RWPE1 (cell line): ENCODE results near the gene SLC6A20.

ENCODE experiments used
- CTCF ChIA-PET: fragments of 350-600 bp; sonication (Branson Sonifier 250); formaldehyde crosslinking; extraction: SDS; loops from one replicate; lab custom pipeline; 2021; lab: Yijun Ruan, JAX
- POLR2A ChIA-PET: fragments of 400-600 bp; formaldehyde crosslinking; extraction: SDS; loops from one replicate; lab custom pipeline; 2020; ENCODE audit warnings: antibody characterized with exemption; ENCODE audit not compliant: low non-redundant PET; lab: Yijun Ruan, JAX
- DNase-seq: peaks from one replicate; pipeline ENCODE4 v3.0.0; 2012; ENCODE audit warnings: low spot score
- H3K27ac ChIP-seq: fragments of 450-650 bp; 2 replicates; pipeline ENCODE4 v1.5.1; 2017
- CTCF ChIP-seq: fragments of 450-650 bp; conservative IDR thresholded peaks from 2 replicates; pipeline ENCODE4 v1.5.1; 2017; ENCODE audit warnings: low read depth, mild to moderate bottlenecking

Gene SLC6A20

GRCh38 chr3:45777111-45777745, 19.1 kb downstream of the SLC6A20 start:
- no peak overlapping the region for H3K27ac ChIP-seq
- CTCF ChIA-PET, result no interaction called here
- POLR2A ChIA-PET, result no interaction called here
- DNase-seq, result no peak
- TF ChIP-seq CTCF, result no peak

- CTCF ChIA-PET, result no interaction called here
- TF ChIP-seq CTCF, result no peak
- POLR2A ChIA-PET, result no interaction called here
- H3K27ac ChIP-seq, result no peak overlapping the region
- DNase-seq, result no peak
Observed at GRCh38 chr3:45776611-45777010, 19.7 kb downstream of the SLC6A20 start.

- H3K27ac ChIP-seq, result no peak overlapping the region
- DNase-seq, result no peak
- no peak for TF ChIP-seq CTCF
- POLR2A ChIA-PET, result no interaction called here
- CTCF ChIA-PET, result no interaction called here
Observed at GRCh38 chr3:45776301-45776595, 20.1 kb downstream of the SLC6A20 start.

DNA sequence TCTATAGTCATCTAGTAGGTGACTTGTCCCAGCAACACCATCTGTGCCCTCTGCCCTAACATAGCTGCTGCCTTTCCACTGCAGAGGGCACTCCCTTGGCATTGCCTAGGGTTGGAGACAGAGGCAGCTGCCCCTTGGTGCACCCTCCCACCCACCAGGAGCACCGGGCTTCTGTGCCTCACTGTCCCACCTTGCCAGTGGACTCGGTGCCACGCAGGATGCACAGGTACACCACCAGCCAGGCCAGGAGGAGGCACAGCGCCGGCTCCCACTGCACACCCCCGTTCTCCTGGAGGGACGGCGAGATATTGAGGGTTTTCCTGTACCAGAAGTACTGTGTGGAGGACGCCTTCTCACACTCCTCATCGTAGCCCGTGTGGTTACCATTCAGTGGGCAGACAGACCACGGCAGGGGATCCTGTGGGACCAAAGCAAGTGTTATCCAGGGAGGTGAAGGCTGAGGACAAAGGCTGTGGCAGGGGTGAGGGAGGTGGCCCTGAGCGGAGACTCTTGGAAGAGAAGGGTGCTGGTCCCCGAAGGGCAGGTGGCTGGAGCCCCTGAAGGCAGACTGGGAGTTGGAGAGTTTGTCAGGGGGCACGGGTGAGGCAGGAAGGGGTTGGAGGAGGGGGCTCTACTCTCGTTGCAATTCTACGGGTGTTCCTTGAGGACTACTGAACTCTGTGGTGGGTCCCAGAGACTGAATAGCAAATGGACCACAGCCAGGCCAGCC, 20.6 kb downstream of the SLC6A20 start:
- TF ChIP-seq CTCF, result no peak
- POLR2A ChIA-PET, result no interaction called here
- CTCF ChIA-PET, result no interaction called here
- H3K27ac ChIP-seq, result no peak overlapping the region
- DNase-seq, result no peak

GRCh38 chr3:45774581-45775521, 21.5 kb downstream of the SLC6A20 start:
- no peak overlapping the region for H3K27ac ChIP-seq
- DNase-seq, result no peak
- TF ChIP-seq CTCF, result no peak
- CTCF ChIA-PET, result interaction anchor here (0.5 kb wide), 1 partner anchor 10 kb away, joined by 3 read pairs; no protein-coding TSS in a partner anchor
- POLR2A ChIA-PET, result no interaction called here

GRCh38 chr3:45773714-45774449, 22.5 kb downstream of the SLC6A20 start:
- CTCF ChIA-PET, result no interaction called here
- no peak for DNase-seq
- TF ChIP-seq CTCF, result no peak
- H3K27ac ChIP-seq, result no peak overlapping the region
- POLR2A ChIA-PET, result no interaction called here
